Right forelimb (tissue), 1 donor: ENCODE measurements around the gene NTNG2.
A peak's percentile ranks its signal among the peaks of the same experiment; 100 is the strongest.

Source experiments
- DNase-seq: peaks from one replicate; pipeline ENCODE4 v3.0.0-alpha.2; 2018

NTNG2 gene

DNA sequence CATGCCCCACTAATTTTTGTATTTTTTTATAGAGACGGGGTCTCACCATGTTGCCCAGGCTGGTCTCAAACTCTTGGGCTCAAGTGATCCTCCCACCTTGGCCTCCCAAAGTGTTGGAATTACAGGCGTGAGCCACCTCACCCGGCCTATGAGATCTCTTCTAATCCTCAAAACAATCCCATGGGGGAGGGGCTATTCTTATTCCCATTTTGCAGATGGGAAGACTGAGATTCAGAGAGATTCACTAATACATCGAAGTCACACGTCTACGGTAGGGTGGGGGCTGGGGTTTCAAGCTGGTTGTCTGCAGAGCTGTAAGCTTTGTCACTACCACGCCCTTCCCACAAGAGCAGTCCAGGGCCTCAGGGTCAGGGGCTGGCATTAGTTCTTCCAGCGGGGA, 14.0 kb upstream of the NTNG2 start:
- DNase-seq = no peak

DNA sequence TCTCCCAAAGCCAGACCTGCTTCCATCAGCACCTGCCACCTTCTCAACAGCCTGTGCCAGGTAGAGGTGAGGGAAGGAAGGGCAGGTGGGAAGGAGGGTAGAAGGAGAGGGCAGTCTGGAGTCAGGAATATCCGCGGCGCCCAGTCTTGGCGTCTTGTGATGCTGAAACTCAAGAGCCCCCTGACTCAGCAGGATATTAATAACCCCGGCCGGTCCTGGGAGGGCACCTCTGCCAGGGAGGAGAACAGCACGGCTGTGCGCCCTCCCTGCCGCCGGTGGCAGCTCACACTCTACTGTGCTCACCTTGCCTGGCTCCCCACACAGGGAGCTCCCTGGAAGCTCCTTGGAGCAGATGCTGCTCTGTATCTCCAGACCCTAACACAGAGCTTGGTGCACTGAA, 11.6 kb upstream of the NTNG2 start:
- no peak for DNase-seq

DNA sequence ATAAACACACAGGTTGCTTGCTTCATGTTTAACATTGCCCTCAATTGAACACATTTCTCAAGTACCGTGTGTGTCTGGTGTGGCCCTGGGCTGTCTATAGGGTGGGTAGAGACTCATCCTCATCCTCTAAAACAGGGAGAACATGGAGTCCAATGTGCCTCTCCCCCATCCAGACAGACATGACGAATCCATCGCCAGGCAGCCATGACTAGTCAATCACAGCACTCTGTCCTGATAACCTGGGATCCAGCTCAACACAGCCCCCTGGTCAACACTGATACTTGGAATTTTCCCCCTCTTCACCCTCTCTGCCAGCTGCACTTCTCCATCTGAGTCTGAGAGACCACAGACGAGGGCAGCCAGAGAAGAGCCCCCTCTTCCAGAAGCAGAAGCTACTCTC, 10.7 kb upstream of the NTNG2 start:
- DNase-seq = no peak

DNA sequence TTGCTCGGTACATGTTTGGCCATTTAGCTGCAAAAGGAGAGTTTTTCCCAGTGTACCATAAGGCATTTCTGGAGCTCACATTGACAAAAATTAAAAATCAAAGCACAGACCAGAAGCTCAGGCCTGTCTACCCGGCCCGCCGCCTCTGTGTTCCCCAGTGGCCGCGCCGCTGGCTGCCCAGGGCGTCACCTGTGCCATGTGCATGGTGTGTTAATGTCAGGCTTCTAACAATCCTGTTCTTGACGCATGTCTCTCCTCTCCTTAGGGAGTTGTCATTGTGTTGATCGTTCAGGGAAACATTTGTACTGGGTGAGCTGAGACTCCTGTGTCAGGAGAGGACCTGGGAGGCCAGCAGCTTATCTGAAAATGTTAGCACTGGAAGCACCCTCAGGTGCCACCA, 9.6 kb upstream of the NTNG2 start:
- no peak for DNase-seq

DNA sequence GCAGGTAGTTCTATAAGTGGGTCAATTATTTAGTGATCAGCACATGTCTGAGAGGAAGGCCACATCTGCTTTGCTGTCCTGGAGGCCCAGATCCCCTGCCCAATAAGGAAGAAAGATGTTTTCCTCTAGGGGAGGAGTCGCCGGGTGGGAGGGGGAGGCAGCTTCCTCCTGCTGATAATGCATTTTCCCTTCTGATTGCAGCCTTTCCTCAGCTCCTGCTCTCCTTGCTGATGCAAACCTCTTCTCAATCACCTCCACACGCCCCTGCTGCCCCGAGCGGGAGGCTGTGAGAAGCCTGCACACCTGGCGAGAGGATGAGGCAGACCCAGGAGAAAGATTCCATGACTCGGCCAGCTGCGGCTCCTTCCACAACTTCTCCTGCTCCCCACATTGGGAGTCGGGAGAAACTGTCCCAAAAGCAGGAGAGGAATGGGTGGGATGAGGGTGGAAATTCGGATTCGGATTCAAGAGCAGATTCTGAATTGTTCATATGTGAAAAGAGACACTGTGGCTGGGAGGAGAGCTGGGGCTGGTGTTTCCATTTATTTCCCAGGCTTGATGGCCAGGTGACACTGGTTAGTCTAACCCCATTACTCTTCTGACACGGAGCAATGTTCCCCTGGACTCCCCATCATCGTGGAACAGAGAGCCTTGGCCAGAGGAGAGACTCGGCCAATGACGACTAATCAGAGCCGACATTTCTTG, 6.8 kb upstream of the NTNG2 start:
- DNase-seq = no peak

GRCh38 chr9:132155568-132155895, 6.3 kb upstream of the NTNG2 start:
- no peak for DNase-seq

GRCh38 chr9:132156262-132156661, 5.6 kb upstream of the NTNG2 start:
- DNase-seq = no peak

GRCh38 chr9:132157347-132158116, 4.3 kb upstream of the NTNG2 start:
- DNase-seq = no peak

DNA sequence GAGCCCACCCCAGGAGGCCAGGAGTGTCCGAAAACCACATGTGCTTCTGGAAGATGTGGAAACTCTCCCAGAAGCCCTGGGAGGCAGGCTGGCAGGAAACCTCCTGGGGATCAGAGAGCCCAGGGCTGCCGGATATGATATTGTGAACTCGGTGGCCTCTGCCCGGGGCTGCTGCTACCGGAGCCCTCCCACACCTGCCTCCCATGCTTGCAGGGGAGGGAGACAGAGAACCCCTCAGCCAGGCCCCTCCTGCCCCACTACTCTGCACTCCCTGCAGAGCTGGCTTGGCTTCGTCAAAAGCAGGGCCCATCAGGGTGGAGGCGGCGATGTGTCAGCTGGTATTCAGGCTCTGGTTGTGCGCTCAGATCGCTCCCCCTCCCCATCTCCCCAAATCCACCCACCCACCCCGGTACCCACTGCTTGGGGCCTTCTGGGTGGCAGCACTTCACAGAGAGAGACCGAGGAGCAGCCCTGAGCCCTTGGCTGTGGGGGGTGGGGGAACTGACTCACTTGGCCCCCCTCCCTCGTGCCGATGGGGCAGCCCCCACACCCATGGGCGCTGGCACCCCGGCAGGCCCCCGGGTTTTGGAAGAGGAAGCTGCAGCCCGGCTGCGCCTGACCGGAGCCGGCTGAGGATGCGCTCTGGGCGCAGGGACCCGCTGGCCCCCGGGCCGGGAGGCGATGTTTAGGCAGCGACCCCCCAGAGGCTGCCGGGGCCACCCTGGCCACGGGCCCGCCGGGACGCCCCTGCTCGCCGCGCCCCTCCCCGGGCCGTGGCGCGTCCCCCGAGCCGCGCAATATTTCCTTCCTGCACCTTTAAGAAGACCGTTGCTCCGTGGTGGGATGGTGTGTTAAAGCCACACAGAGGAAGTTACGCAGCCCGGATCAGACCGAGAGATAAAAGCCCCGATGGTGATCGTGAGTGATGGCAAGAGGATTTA, 786 bp upstream of the NTNG2 start:
- no peak for DNase-seq

- DNase-seq = no peak
Measured at GRCh38 chr9:132162764-132163456, 1.1 kb downstream of the NTNG2 start.

DNA sequence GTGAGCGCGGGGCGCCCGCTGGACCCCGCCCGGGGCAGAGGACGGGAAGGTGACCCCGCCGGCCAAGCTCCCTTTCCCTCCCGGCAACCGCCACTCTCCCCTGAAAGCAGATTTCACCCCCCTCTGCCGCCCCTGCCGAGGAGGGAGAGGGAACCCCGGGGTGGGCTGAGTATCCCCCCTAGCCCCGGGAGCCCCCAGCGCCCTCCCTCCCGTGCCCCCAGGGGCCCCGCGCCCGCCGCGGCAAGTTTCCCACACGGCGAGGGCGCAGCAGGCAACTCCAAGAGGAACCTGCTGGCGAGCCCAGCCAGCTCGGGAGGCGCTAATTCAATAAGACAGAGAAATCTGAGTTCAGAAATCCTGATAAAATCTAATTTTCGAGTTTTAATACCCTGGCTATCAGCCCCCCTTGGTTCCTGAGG, 1.6 kb downstream of the NTNG2 start:
- DNase-seq = no peak

DNA sequence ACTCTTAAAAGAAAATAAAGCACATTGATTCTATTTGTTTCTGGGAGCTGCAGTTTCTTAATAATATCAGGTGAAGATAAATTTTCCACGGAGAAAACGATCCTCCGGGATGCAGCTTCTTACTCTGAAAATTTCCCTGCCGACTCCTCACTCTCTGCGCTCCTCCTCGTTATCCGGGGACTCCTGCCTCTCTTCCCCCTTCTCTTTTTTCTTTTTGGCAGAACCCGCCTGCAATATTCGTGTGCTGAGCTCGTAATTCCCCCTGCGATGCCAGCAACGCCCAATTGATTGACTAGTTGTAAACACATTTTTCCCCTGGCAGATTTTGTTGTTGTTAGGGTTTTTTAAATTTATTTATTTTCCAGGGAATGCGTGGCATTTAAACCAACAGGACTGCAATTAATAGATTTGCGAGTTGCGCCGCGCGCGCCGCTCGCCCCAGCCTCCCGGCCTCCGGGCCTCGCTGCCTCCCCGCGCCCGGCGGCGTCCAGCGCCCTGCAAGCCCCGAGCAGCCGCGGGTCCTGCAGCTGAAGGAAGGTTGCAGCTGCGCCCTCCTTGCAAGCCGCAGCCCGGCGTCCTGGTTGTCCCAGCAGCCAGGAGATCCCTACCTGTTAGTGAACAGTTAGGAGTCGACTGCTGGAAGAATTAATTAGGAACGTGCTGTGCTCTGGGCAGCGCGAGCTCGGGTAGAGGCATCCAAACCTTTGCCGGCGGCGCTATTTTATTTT, 2.2 kb downstream of the NTNG2 start:
- no peak for DNase-seq

- DNase-seq = no peak
Measured at GRCh38 chr9:132164604-132165362, 2.9 kb downstream of the NTNG2 start.

DNA sequence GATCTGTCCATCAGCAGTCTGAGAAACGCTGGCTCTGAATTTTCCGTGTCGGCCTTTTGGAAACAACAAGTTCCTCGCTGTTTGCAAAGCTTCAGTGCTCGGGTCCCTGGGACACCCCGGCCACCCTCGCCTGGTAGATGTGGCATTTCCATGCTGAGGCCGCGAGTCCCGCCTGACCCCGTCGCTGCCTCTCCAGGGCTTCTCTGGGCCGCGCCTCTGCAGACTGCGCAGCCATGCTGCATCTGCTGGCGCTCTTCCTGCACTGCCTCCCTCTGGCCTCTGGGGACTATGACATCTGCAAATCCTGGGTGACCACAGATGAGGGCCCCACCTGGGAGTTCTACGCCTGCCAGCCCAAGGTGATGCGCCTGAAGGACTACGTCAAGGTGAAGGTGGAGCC, 4.7 kb downstream of the NTNG2 start:
- no peak for DNase-seq

GRCh38 chr9:132167192-132167591, 5.3 kb downstream of the NTNG2 start:
- no peak for DNase-seq

- DNase-seq = peak; percentile 54
Measured at GRCh38 chr9:132168347-132168746, 6.5 kb downstream of the NTNG2 start.

GRCh38 chr9:132168851-132169250, 7.0 kb downstream of the NTNG2 start:
- no peak for DNase-seq

GRCh38 chr9:132169672-132170392, 8.0 kb downstream of the NTNG2 start:
- peak; percentile 56 for DNase-seq

GRCh38 chr9:132171702-132172101, 9.8 kb downstream of the NTNG2 start:
- no peak for DNase-seq

GRCh38 chr9:132172185-132172584, 10.3 kb downstream of the NTNG2 start:
- no peak for DNase-seq

- DNase-seq = no peak
Measured at GRCh38 chr9:132175431-132175830, 13.6 kb downstream of the NTNG2 start.
